ENCODE data around the gene PIGA. TPM values are rescaled to one million over a fixed set of nuclear protein-coding genes. Genes with fewer than 3 reads are reported as not detected.
"Not testable (repeated sequence)": the region's sequence is repeated elsewhere in the genome, so short reads cannot be mapped to it uniquely, and the experiment has no call there.

PIGA gene
- total and polyA plus RNA-seq, 4 donors = 11.7 to 72.8 (median 18.8) TPM

DNA sequence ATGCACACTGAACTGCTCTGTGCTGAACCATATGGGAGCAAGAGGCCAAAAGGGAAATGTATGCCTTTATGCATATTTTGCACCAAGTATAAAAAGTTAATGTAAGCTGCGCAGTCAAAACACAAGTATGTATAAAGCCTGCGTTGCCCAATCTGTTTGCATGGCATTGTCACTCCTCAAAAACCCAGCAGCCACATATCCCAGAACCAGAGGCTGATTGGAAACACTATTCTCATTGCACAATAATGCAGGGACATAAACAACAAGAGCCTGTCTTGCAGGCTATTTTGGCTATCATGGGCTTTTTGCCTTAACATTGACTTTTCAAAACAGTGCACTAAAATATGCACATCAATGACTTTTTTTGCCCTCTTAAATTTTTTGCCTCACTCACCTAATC is 60.4 kb downstream of the PIGA start:
- no peak overlapping the region for H3K27ac ChIP-seq (ENCODE audit: low read depth in 1 of 2, low read length in 1 of 2)
- no peak for TF ChIP-seq CTCF (IDR thresholded peaks at IDR 0.05; ENCODE audit: control extremely low read depth, extremely low read depth)
- peaks cover 0 to 6% (median 0%) of the 10 kb centered on the region in 4 donors for H3K9me3 ChIP-seq (ENCODE audit: control insufficient read depth in 4 of 4, insufficient read depth in 3 of 4, low read length in 3 of 4)
- ATAC-seq (ENCODE audit: insufficient read depth, low FRiP score) (no peak), DNase-seq (peak in 2 of 3 donors; percentile 30 to 62)
- H3K4me1 ChIP-seq (ENCODE audit: control insufficient read depth in 5 of 5, insufficient read depth in 5 of 5, low read length in 5 of 5) = peaks cover 0 to 2% (median 0%) of the 10 kb centered on the region in 5 donors
- H3K36me3 ChIP-seq (ENCODE audit: control insufficient read depth in 4 of 4, insufficient read depth in 4 of 4, low read length in 4 of 4) = no peaks in the 10 kb centered on the region
- no peak overlapping the region for H3K9ac ChIP-seq (ENCODE audit: insufficient read depth in 1 of 2, low read length in 2 of 2)
- 85 to 97% methylated on average over 2 of the region's 2 CpGs for WGBS, 2 donors
- peaks cover 0 to 20% (median 9%) of the 10 kb centered on the region in 3 donors for H3K27me3 ChIP-seq (ENCODE audit: control insufficient read depth in 3 of 3, insufficient read depth in 3 of 3, low read length in 2 of 3)
- H3K4me3 ChIP-seq = no peak overlapping the region

- H3K4me1 ChIP-seq (ENCODE audit: control insufficient read depth in 5 of 5, insufficient read depth in 5 of 5, low read length in 5 of 5); H3K36me3 ChIP-seq (ENCODE audit: control insufficient read depth in 4 of 4, insufficient read depth in 4 of 4, low read length in 4 of 4); H3K9me3 ChIP-seq (ENCODE audit: control insufficient read depth in 4 of 4, insufficient read depth in 3 of 4, low read length in 3 of 4); DNase-seq; H3K27ac ChIP-seq (ENCODE audit: low read depth in 1 of 2, low read length in 1 of 2); H3K9ac ChIP-seq (ENCODE audit: insufficient read depth in 1 of 2, low read length in 2 of 2); H3K4me3 ChIP-seq; ATAC-seq (ENCODE audit: insufficient read depth, low FRiP score): not testable (repeated sequence)
- peaks cover 0 to 20% (median 3%) of the 10 kb centered on the region in 3 donors for H3K27me3 ChIP-seq (ENCODE audit: control insufficient read depth in 3 of 3, insufficient read depth in 3 of 3, low read length in 2 of 3)
- 90 to 99% methylated on average over 10 of the region's 10 CpGs for WGBS, 2 donors
Observed at GRCh38 chrX:15273275-15273674, 62.0 kb downstream of the PIGA start.

GRCh38 chrX:15271757-15272156 is 63.6 kb downstream of the PIGA start:
- H3K9ac ChIP-seq (ENCODE audit: insufficient read depth in 1 of 2, low read length in 2 of 2) = no peak overlapping the region
- DNase-seq (no peak), ATAC-seq (ENCODE audit: insufficient read depth, low FRiP score) (no peak)
- peaks cover 0 to 17% (median 3%) of the 10 kb centered on the region in 3 donors for H3K27me3 ChIP-seq (ENCODE audit: control insufficient read depth in 3 of 3, insufficient read depth in 3 of 3, low read length in 2 of 3)
- no peak overlapping the region for H3K27ac ChIP-seq (ENCODE audit: low read depth in 1 of 2, low read length in 1 of 2)
- no peaks in the 10 kb centered on the region for H3K36me3 ChIP-seq (ENCODE audit: control insufficient read depth in 4 of 4, insufficient read depth in 4 of 4, low read length in 4 of 4)
- peaks cover 0 to 2% (median 0%) of the 10 kb centered on the region in 5 donors for H3K4me1 ChIP-seq (ENCODE audit: control insufficient read depth in 5 of 5, insufficient read depth in 5 of 5, low read length in 5 of 5)
- TF ChIP-seq CTCF (IDR thresholded peaks at IDR 0.05; ENCODE audit: control extremely low read depth, extremely low read depth) = no peak
- peaks cover 0 to 6% (median 0%) of the 10 kb centered on the region in 4 donors for H3K9me3 ChIP-seq (ENCODE audit: control insufficient read depth in 4 of 4, insufficient read depth in 3 of 4, low read length in 3 of 4)
- no peak overlapping the region for H3K4me3 ChIP-seq
- WGBS, 2 donors = 90 to 93% methylated on average over 1 of the region's 1 CpG

GRCh38 chrX:15269618-15270521 is 65.5 kb downstream of the PIGA start, which contains the start of gene ASB9:
TSS of gene ASB9 (minus strand) at chrX:15270083. CDS start at chrX:15269874, 209 bp downstream.
- Histone ChIP-seq H3K4me1 (ENCODE audit: control insufficient read depth in 5 of 5, insufficient read depth in 5 of 5, low read length in 5 of 5) (peaks cover 0 to 2% (median 0%) of the 10 kb centered on the region in 5 donors), H3K9me3 (ENCODE audit: control insufficient read depth in 4 of 4, insufficient read depth in 3 of 4, low read length in 3 of 4) (peaks cover 0 to 6% (median 0%) of the 10 kb centered on the region in 4 donors), H3K27me3 (ENCODE audit: control insufficient read depth in 3 of 3, insufficient read depth in 3 of 3, low read length in 2 of 3) (peaks cover 0 to 13% (median 9%) of the 10 kb centered on the region in 3 donors), H3K36me3 (ENCODE audit: control insufficient read depth in 4 of 4, insufficient read depth in 4 of 4, low read length in 4 of 4) (no peaks in the 10 kb centered on the region), H3K9ac (ENCODE audit: insufficient read depth in 1 of 2, low read length in 2 of 2) (no peak within 1 kb of the TSS), H3K4me3 (no peak within 1 kb of the TSS), H3K27ac (ENCODE audit: low read depth in 1 of 2, low read length in 1 of 2) (peak within 1 kb of the TSS in 1 of 2 donors; percentile 72)
- peak; percentile 89 for ATAC-seq (ENCODE audit: insufficient read depth, low FRiP score)
- no peak for TF ChIP-seq CTCF (IDR thresholded peaks at IDR 0.05; ENCODE audit: control extremely low read depth, extremely low read depth)
- DNase-seq = peak; percentile 61 to 79 (median 69)
- 24 to 31% methylated on average over 15 of the region's 15 CpGs for WGBS, 2 donors
